Fibroblast of lung (primary cell): ENCODE data around the gene SUFU. TPM values are rescaled to one million over a fixed set of nuclear protein-coding genes. Genes with fewer than 3 reads are reported as not detected.
"Not testable (repeated sequence)": the region's sequence is repeated elsewhere in the genome, so short reads cannot be mapped to it uniquely, and the experiment has no call there.

Experiments
- DNase-seq, 2 donors: peaks; one replicate each; pipeline versions ENCODE4 v3.0.0 to v3.0.0-alpha.2; 2010; ENCODE audit warnings: low read depth in 2 of 2
- H2AFZ ChIP-seq: 2 replicates; pipeline ENCODE4 v1.5.1; 2012; ENCODE audit warnings: low read length, control low read depth, inconsistent platforms
- H3K27ac ChIP-seq: 2 replicates; pipeline ENCODE4 v1.5.1; 2011; ENCODE audit warnings: low read length, control low read depth; ENCODE audit not compliant: insufficient read depth
- H3K27me3 ChIP-seq: 2 replicates; pipeline ENCODE4 v1.5.1; 2011; ENCODE audit warnings: mild to moderate bottlenecking, low read length; ENCODE audit not compliant: control insufficient read depth, insufficient read depth
- H3K36me3 ChIP-seq: 2 replicates; pipeline ENCODE4 v1.5.1; 2011; ENCODE audit warnings: low read length; ENCODE audit not compliant: control insufficient read depth, insufficient read depth
- H3K4me1 ChIP-seq: 2 replicates; pipeline ENCODE4 v1.5.1; 2011; ENCODE audit warnings: low read length; ENCODE audit not compliant: control insufficient read depth, insufficient read depth; ENCODE audit errors: extremely low read depth
- H3K4me2 ChIP-seq: 2 replicates; pipeline ENCODE4 v1.5.1; 2011; ENCODE audit warnings: low read length, control low read depth; ENCODE audit not compliant: insufficient read depth; ENCODE audit errors: extremely low read depth
- H3K4me3 ChIP-seq, 4 experiments: fragments of 200-600 bp in 1 of 4; sonication (generic) in 1 of 4; replicated peaks in 1 of 4; 2 replicates each; pipeline ENCODE4 v1.5.1; 2011 to 2016; ENCODE audit warnings: low read length in 4 of 4, low read depth in 3 of 4, mild to moderate bottlenecking in 3 of 4, control low read depth in 2 of 4, inconsistent platforms in 1 of 4, mixed read lengths in 1 of 4; ENCODE audit not compliant: insufficient read depth in 1 of 4; ENCODE audit errors: control extremely low read depth in 1 of 4
- H3K79me2 ChIP-seq: 2 replicates; pipeline ENCODE4 v1.5.1; 2012; ENCODE audit warnings: mild to moderate bottlenecking, low read length, inconsistent platforms; ENCODE audit not compliant: control insufficient read depth, insufficient read depth
- H3K9ac ChIP-seq: 2 replicates; pipeline ENCODE4 v1.5.1; 2011; ENCODE audit warnings: mild to moderate bottlenecking, low read length, control low read depth; ENCODE audit not compliant: insufficient read depth
- H3K9me3 ChIP-seq: 2 replicates; pipeline ENCODE4 v1.5.1; 2012; ENCODE audit warnings: low read depth, low read length; ENCODE audit not compliant: control insufficient read depth, insufficient read depth
- H4K20me1 ChIP-seq: 2 replicates; pipeline ENCODE4 v1.5.1; 2011; ENCODE audit warnings: low read length; ENCODE audit not compliant: control insufficient read depth, insufficient read depth; ENCODE audit errors: extremely low read depth
- CTCF ChIP-seq, 2 donors: IDR thresholded peaks in 1 of 2; conservative IDR thresholded peaks in 1 of 2; 1 replicate in 1 of 2; 2 replicates in 1 of 2; pipeline ENCODE4 v1.5.1; 2011 to 2012; ENCODE audit warnings: low read length in 2 of 2, control low read depth in 1 of 2, inconsistent platforms in 1 of 2, low read depth in 1 of 2, mild to moderate bottlenecking in 1 of 2
- EZH2 ChIP-seq: IDR thresholded peaks from 2 replicates; pipeline ENCODE4 v1.5.1; 2012; ENCODE audit warnings: low read length, control low read depth, mild to moderate bottlenecking; ENCODE audit errors: missing control alignments
- polyA plus RNA-seq, 2 donors: library from polyadenylated mRNA; depleted of rRNA in 1 of 2; stranded (reverse) in 1 of 2; unstranded in 1 of 2; fragments of >200 nt; gene quantifications; 2 replicates each; pipeline ENCODE4 v1.2.1, GENCODE V29; 2011 to 2012; ENCODE audit warnings: missing spikeins in 1 of 2
- total RNA-seq: library from RNA; depleted of rRNA; stranded (reverse); fragments of >200 nt; gene quantifications from 2 replicates; pipeline ENCODE4 v1.2.1, GENCODE V29; 2014

SUFU gene
- total and polyA plus RNA-seq, 2 donors (not counting 1 experiment from before 2014, with no cell fraction given), result 4.3 to 5.6 TPM

GRCh38 chr10:102534333-102534732, 30.6 kb downstream of the SUFU start:
- Histone ChIP-seq H2AFZ (no peak overlapping the region), H3K27ac (no peak overlapping the region), H3K9ac (no peak overlapping the region), H3K36me3 (no peaks in the 10 kb centered on the region), H3K9me3 (no peaks in the 10 kb centered on the region), H3K27me3 (no peaks in the 10 kb centered on the region), H3K4me2 (no peak overlapping the region), H3K4me1 (no peaks in the 10 kb centered on the region), H3K4me3 (no peak overlapping the region), H3K79me2 (no peaks in the 10 kb centered on the region), H4K20me1 (no peaks in the 10 kb centered on the region)
- DNase-seq, result no peak
- no peak for TF ChIP-seq EZH2
- no peak for TF ChIP-seq CTCF (conservative IDR thresholded peaks at IDR 0.05 in 1 of 2, IDR thresholded peaks at IDR 0.05 in 1 of 2; ENCODE audit: low read depth in 1 of 2, low read length in 2 of 2)

GRCh38 chr10:102534966-102535365, 31.2 kb downstream of the SUFU start:
- DNase-seq, H3K4me1 ChIP-seq, H3K4me2 ChIP-seq, H3K27me3 ChIP-seq, H3K27ac ChIP-seq, H4K20me1 ChIP-seq, H3K79me2 ChIP-seq, H3K4me3 ChIP-seq, H3K9ac ChIP-seq, H3K9me3 ChIP-seq, H3K36me3 ChIP-seq, H2AFZ ChIP-seq: not testable (repeated sequence)

GRCh38 chr10:102535481-102536147, 31.8 kb downstream of the SUFU start:
- H2AFZ ChIP-seq, result no peak overlapping the region
- H3K9me3 ChIP-seq, result no peaks in the 10 kb centered on the region
- no peak for DNase-seq
- H3K4me2 ChIP-seq, result no peak overlapping the region
- H3K36me3 ChIP-seq, result no peaks in the 10 kb centered on the region
- H3K79me2 ChIP-seq, result no peaks in the 10 kb centered on the region
- H3K27ac ChIP-seq, result no peak overlapping the region
- no peaks in the 10 kb centered on the region for H4K20me1 ChIP-seq
- H3K27me3 ChIP-seq, result no peaks in the 10 kb centered on the region
- TF ChIP-seq CTCF (conservative IDR thresholded peaks at IDR 0.05 in 1 of 2, IDR thresholded peaks at IDR 0.05 in 1 of 2; ENCODE audit: low read depth in 1 of 2, low read length in 2 of 2), result no peak
- H3K4me3 ChIP-seq, result no peak overlapping the region
- no peak overlapping the region for H3K9ac ChIP-seq
- H3K4me1 ChIP-seq, result no peaks in the 10 kb centered on the region
